Sigmoid colon (tissue), 7 donors: Measurements from ENCODE around the gene MLKL. TPM values are rescaled to one million over a fixed set of nuclear protein-coding genes. Genes with fewer than 3 reads are reported as not detected.

Source experiments
- DNase-seq: peaks from one replicate; pipeline ENCODE4 v3.0.0-alpha.2; 2019
- H3K27ac ChIP-seq, 4 donors: fragments of 200-600 bp; sonication (generic); one replicate each; pipeline ENCODE4 v1.5.1; 2016 to 2019; ENCODE audit warnings: mild to moderate bottlenecking in 1 of 4
- H3K27me3 ChIP-seq, 3 donors: fragments of 200-600 bp; sonication (generic); one replicate each; pipeline ENCODE4 v1.5.1; 2019; ENCODE audit warnings: mild to moderate bottlenecking in 1 of 3
- H3K36me3 ChIP-seq, 4 donors: fragments of 200-600 bp; sonication (generic); one replicate each; pipeline ENCODE4 v1.5.1; 2016 to 2019
- H3K4me1 ChIP-seq, 4 donors: fragments of 200-600 bp; sonication (generic); one replicate each; pipeline ENCODE4 v1.5.1; 2017 to 2019
- H3K4me3 ChIP-seq, 4 donors: fragments of 200-600 bp; sonication (generic); one replicate each; pipeline ENCODE4 v1.5.1; 2017 to 2019; ENCODE audit warnings: mild to moderate bottlenecking in 2 of 4, moderate library complexity in 1 of 4
- H3K9me3 ChIP-seq, 4 donors: fragments of 200-600 bp in 3 of 4; sonication (generic) in 3 of 4; one replicate each; pipeline versions ENCODE4 v1.5.1 to v1.6.1; 2013 to 2019
- CTCF ChIP-seq, 4 experiments: fragments of 450-650 bp in 3 of 4; fragments of 200-600 bp in 1 of 4; IDR thresholded peaks; one replicate each; pipeline ENCODE4 v1.5.1; 2016 to 2019; ENCODE audit warnings: antibody characterized with exemption in 4 of 4, mild to moderate bottlenecking in 3 of 4, moderate library complexity in 2 of 4
- EP300 ChIP-seq, 4 donors: sonication (generic); formaldehyde crosslinking; IDR thresholded peaks; one replicate each; pipeline ENCODE4 v1.6.1; 2017; ENCODE audit warnings: antibody characterized with exemption in 4 of 4
- POLR2A ChIP-seq, 2 donors: fragments of 450-650 bp; IDR thresholded peaks; one replicate each; pipeline ENCODE4 v1.6.1; 2016; ENCODE audit warnings: antibody characterized with exemption in 2 of 2, mild to moderate bottlenecking in 2 of 2, moderate library complexity in 2 of 2
- POLR2AphosphoS5 ChIP-seq, 4 donors: sonication (generic); formaldehyde crosslinking; IDR thresholded peaks; one replicate each; pipeline ENCODE4 v1.6.1; 2017; ENCODE audit warnings: antibody characterized with exemption in 4 of 4
- WGBS, 2 donors: extraction: QIAGEN DNeasy Blood & Tissue Kit; methylation state at CpG; one replicate each; pipeline ENCODE4 v1.1.7; 2013; 5-methylcytosine and 5-hydroxymethylcytosine counted together
- intact Hi-C: fragments of 100-400 bp; cut with DNase I; formaldehyde crosslinking; loops from one replicate; pipeline ENCODE4 v1.15.1; 2023
- polyA plus RNA-seq, 3 donors: library from polyadenylated mRNA; stranded (reverse); fragments of 200-250 nt; gene quantifications; one replicate each; pipeline ENCODE4 v1.2.3, GENCODE V29; 2013
- total RNA-seq, 4 donors: library from RNA; depleted of rRNA; stranded (reverse); fragments of >200 nt; gene quantifications; one replicate each; pipeline ENCODE4 v1.1.0, GENCODE V29; 2016
- donor health status: healthy with polysubstance abuse.
- donor health status: Bipolar disorder and iron deficiency.
- donor health status: healthy.

MLKL gene
- total and polyA plus RNA-seq, 7 donors: 5.0 to 26.5 (median 8.4) TPM

DNA sequence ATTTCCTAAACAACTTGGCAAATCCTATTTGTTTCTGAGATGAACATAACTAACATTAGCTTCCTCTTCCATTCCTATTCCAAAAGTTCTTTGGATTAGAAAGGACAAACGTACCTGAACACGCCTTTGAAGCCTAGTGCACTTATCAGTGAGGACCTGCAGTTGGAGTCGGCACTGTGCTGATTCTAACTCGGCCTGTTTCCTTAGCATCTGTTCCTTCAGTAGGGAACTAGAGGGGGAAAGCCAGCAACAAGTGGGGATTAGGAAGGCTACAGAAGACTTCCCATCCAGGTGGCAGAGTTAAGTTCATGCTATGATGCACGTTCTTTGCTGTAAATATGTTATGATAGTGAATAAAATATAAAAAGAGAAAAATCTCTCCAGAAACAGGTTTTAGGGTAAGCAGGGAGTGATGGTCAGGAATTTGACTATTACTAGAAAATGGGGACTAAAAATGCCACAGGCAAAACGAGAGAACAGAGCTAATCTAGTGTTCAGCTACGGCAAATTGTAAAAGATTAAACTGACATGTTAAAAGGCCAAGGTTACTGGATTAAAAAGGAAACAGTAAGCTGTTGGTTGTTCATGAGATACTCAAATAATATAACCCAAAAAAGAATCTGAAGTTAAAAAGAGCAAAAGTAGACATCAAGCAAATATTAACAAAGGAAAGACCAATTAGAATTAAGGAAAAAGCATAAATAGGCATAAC lies 62.8 kb downstream of the MLKL start:
- Histone ChIP-seq H3K27me3 (no peaks in the 10 kb centered on the region), H3K4me3 (no peak overlapping the region), H3K9me3 (no peaks in the 10 kb centered on the region), H3K27ac (no peak overlapping the region), H3K4me1 (no peaks in the 10 kb centered on the region), H3K36me3 (peaks cover 0 to 72% (median 15%) of the 10 kb centered on the region in 4 donors)
- 79 to 92% methylated on average over 7 of the region's 7 CpGs for WGBS, 2 donors
- intact Hi-C loops: no loop called here
- no peak for DNase-seq
- TF ChIP-seq POLR2A (IDR thresholded peaks at IDR 0.05) (no peak), CTCF (IDR thresholded peaks at IDR 0.05) (no peak), EP300 (IDR thresholded peaks at IDR 0.05) (no peak), POLR2AphosphoS5 (IDR thresholded peaks at IDR 0.05) (no peak)

GRCh38 chr16:74635303-74635702 lies 65.4 kb downstream of the MLKL start:
- 37 to 69% methylated on average over 5 of the region's 5 CpGs for WGBS, 2 donors

DNA sequence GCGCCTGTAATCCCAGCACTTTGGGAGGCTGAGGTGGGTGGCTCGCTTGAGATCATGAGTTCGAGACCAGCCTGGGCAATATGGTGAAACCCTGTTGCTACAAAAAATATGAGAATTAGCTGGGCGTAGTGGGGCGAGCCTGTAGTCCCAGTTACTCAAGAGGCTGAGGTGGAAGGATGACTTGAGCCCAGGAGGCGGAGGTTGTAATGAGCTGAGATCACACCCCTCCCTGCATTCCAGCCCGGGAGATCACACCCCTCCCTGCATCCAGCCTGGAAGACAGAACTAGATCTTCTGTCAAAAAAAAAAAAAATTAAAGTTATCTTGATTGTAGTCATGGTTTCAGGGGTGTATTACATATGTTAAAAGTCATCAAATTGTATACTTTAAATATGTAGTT lies 67.0 kb downstream of the MLKL start:
- TF ChIP-seq CTCF (IDR thresholded peaks at IDR 0.05) (no peak), POLR2A (IDR thresholded peaks at IDR 0.05) (no peak), POLR2AphosphoS5 (IDR thresholded peaks at IDR 0.05) (no peak), EP300 (IDR thresholded peaks at IDR 0.05) (no peak)
- no peak for DNase-seq
- no peak overlapping the region for H3K4me3 ChIP-seq
- peaks cover 8 to 89% (median 30%) of the 10 kb centered on the region in 4 donors for H3K36me3 ChIP-seq
- H3K4me1 ChIP-seq: no peaks in the 10 kb centered on the region
- intact Hi-C loops: no loop called here
- 80 to 92% methylated on average over 7 of the region's 7 CpGs for WGBS, 2 donors
- no peaks in the 10 kb centered on the region for H3K27me3 ChIP-seq
- H3K9me3 ChIP-seq: no peaks in the 10 kb centered on the region
- no peak overlapping the region for H3K27ac ChIP-seq

More at GRCh38 chr16:74635303-74635702, 65.4 kb downstream of the MLKL start:
- Histone ChIP-seq H3K4me1 (no peaks in the 10 kb centered on the region), H3K27ac (no peak overlapping the region), H3K9me3 (no peaks in the 10 kb centered on the region), H3K36me3 (peaks cover 11 to 85% (median 22%) of the 10 kb centered on the region in 4 donors), H3K4me3 (no peak overlapping the region), H3K27me3 (no peaks in the 10 kb centered on the region)
- DNase-seq: no peak
- intact Hi-C loops: no loop called here
- no peak for TF ChIP-seq POLR2AphosphoS5 (IDR thresholded peaks at IDR 0.05)
- no peak for TF ChIP-seq EP300 (IDR thresholded peaks at IDR 0.05)
- TF ChIP-seq POLR2A (IDR thresholded peaks at IDR 0.05): no peak
- no peak for TF ChIP-seq CTCF (IDR thresholded peaks at IDR 0.05)

GRCh38 chr16:74627506-74628220 lies 73.0 kb downstream of the MLKL start:
- H3K9me3 ChIP-seq: no peaks in the 10 kb centered on the region
- no peak overlapping the region for H3K4me3 ChIP-seq
- WGBS, 2 donors: 79 to 82% methylated on average over 6 of the region's 6 CpGs
- DNase-seq: no peak
- intact Hi-C loops: no loop called here
- TF ChIP-seq POLR2AphosphoS5 (IDR thresholded peaks at IDR 0.05): no peak
- no peak for TF ChIP-seq CTCF (IDR thresholded peaks at IDR 0.05)
- no peak for TF ChIP-seq POLR2A (IDR thresholded peaks at IDR 0.05)
- TF ChIP-seq EP300 (IDR thresholded peaks at IDR 0.05): no peak
- no peaks in the 10 kb centered on the region for H3K27me3 ChIP-seq
- no peaks in the 10 kb centered on the region for H3K4me1 ChIP-seq
- H3K36me3 ChIP-seq: peaks cover 27 to 96% (median 50%) of the 10 kb centered on the region in 4 donors
- H3K27ac ChIP-seq: peak overlapping the region in 2 of 4 donors; percentile 0 to 14
